Calu3 (cell line): Measurements from ENCODE around the gene TRAK2. TPM values are rescaled to one million over a fixed set of nuclear protein-coding genes. Genes with fewer than 3 reads are reported as not detected.
"Not testable (repeated sequence)": the region's sequence is repeated elsewhere in the genome, so short reads cannot be mapped to it uniquely, and the experiment has no call there.

Source experiments
- BruUV-seq: library from RNA; stranded (reverse); fragments of 400-500 nt; replicated peaks from 2 replicates; lab custom pipeline; 2021; lab: Mats Ljungman, UMichigan
- CTCF ChIA-PET: fragments of 300-600 bp; sonication (Branson Sonifier 250); formaldehyde crosslinking; loops from one replicate; lab custom pipeline; 2022; ENCODE audit warnings: antibody characterized with exemption; lab: Charles Lee
- DNase-seq: peaks from one replicate; pipeline ENCODE4 v3.0.0; 2022
- H3K27ac Mint-ChIP-seq: one replicate; pipeline ENCODE4 v1.8.0; 2022; ENCODE audit warnings: mixed read lengths; ENCODE audit not compliant: unreplicated experiment
- H3K27me3 Mint-ChIP-seq: one replicate; pipeline ENCODE4 v1.8.0; 2022; ENCODE audit warnings: mixed read lengths; ENCODE audit not compliant: unreplicated experiment
- H3K36me3 Mint-ChIP-seq: one replicate; pipeline ENCODE4 v1.8.0; 2022; ENCODE audit warnings: mild to moderate bottlenecking, moderate library complexity, mixed read lengths; ENCODE audit not compliant: insufficient read depth, unreplicated experiment
- H3K4me1 Mint-ChIP-seq: one replicate; pipeline ENCODE4 v1.8.0; 2022; ENCODE audit warnings: mild to moderate bottlenecking, low read depth, mixed read lengths; ENCODE audit not compliant: unreplicated experiment
- H3K4me3 Mint-ChIP-seq: one replicate; pipeline ENCODE4 v1.8.0; 2022; ENCODE audit warnings: mild to moderate bottlenecking, low read depth, moderate library complexity, mixed read lengths; ENCODE audit not compliant: unreplicated experiment
- H3K9me3 Mint-ChIP-seq: one replicate; pipeline ENCODE4 v1.8.0; 2022; ENCODE audit warnings: low read depth, mixed read lengths; ENCODE audit not compliant: unreplicated experiment
- CTCF ChIP-seq: fragments of 200-600 bp; IDR thresholded peaks from one replicate; pipeline ENCODE4 v1.8.0; 2022; ENCODE audit warnings: antibody characterized with exemption; ENCODE audit not compliant: unreplicated experiment
- intact Hi-C: fragments of 100-400 bp; cut with micrococcal nuclease; formaldehyde crosslinking; loops from one replicate; pipeline ENCODE4 v1.10.0; 2022; ENCODE audit not compliant: unreplicated experiment
- total RNA-seq: library from RNA; stranded (reverse); gene quantifications from 2 replicates; pipeline ENCODE4 v1.2.3, GENCODE V29; 2022

The TRAK2 gene
- total RNA-seq, 1 experiment from 2014 or later = 24.4 TPM

GRCh38 chr2:201440182-201440581 is 11.1 kb downstream of the TRAK2 start:
- peaks cover 11% of the 10 kb centered on the region for H3K4me1 Mint-ChIP-seq
- TF ChIP-seq CTCF = no peak
- CTCF ChIA-PET = interaction anchor here (0.6 to 2.5 kb wide), 2 partner anchors 9 to 11 kb away, joined by 3 to 13 read pairs; partner anchors contain the start of genes STRADB and TRAK2
- H3K27ac Mint-ChIP-seq = peak overlapping the region; percentile 70
- DNase-seq = peak; percentile 49
- H3K9me3 Mint-ChIP-seq = no peaks in the 10 kb centered on the region
- peaks cover 4% of the 10 kb centered on the region for H3K36me3 Mint-ChIP-seq
- BruUV-seq = no TSS peak
- no peaks in the 10 kb centered on the region for H3K27me3 Mint-ChIP-seq
- intact Hi-C loops = no loop called here
- H3K4me3 Mint-ChIP-seq = peak overlapping the region; percentile 38

GRCh38 chr2:201439336-201439922 is 11.8 kb downstream of the TRAK2 start:
- not testable (repeated sequence) for H3K4me3 Mint-ChIP-seq

GRCh38 chr2:201436141-201436540 is 15.1 kb downstream of the TRAK2 start:
- Mint-ChIP-seq H3K27me3 (no peaks in the 10 kb centered on the region), H3K4me1 (peaks cover 33% of the 10 kb centered on the region), H3K36me3 (peaks cover 4% of the 10 kb centered on the region), H3K9me3 (no peaks in the 10 kb centered on the region), H3K27ac (no peak overlapping the region), H3K4me3 (no peak overlapping the region)
- intact Hi-C loops = no loop called here
- no TSS peak for BruUV-seq
- CTCF ChIA-PET = no interaction called here
- TF ChIP-seq CTCF = no peak
- no peak for DNase-seq

More at GRCh38 chr2:201439336-201439922, 11.8 kb downstream of the TRAK2 start:
- CTCF ChIA-PET = interaction anchor here (0.6 to 2.5 kb wide), 3 partner anchors 9 to 1748 kb away, joined by 3 to 13 read pairs (median 3); partner anchors contain the start of genes STRADB and TRAK2
- DNase-seq, H3K36me3 Mint-ChIP-seq, H3K27me3 Mint-ChIP-seq, H3K27ac Mint-ChIP-seq, BruUV-seq, intact Hi-C loops, H3K9me3 Mint-ChIP-seq: not testable (repeated sequence)
- H3K4me1 Mint-ChIP-seq = peaks cover 11% of the 10 kb centered on the region

- H3K36me3 Mint-ChIP-seq = peaks cover 4% of the 10 kb centered on the region
- no peak for DNase-seq
- H3K4me3 Mint-ChIP-seq = no peak overlapping the region
- CTCF ChIA-PET = interaction anchor here (1.3 kb wide), 1 partner anchor 12 kb away, joined by 4 read pairs; no protein-coding TSS in a partner anchor
- no TSS peak for BruUV-seq
- H3K27ac Mint-ChIP-seq = no peak overlapping the region
- peaks cover 22% of the 10 kb centered on the region for H3K4me1 Mint-ChIP-seq
- H3K27me3 Mint-ChIP-seq = no peaks in the 10 kb centered on the region
- TF ChIP-seq CTCF = no peak
- H3K9me3 Mint-ChIP-seq = peaks cover 7% of the 10 kb centered on the region
- intact Hi-C loops = no loop called here
Observed at GRCh38 chr2:201433394-201433995, 17.8 kb downstream of the TRAK2 start.
